GM21367 (cell line): ENCODE measurements around the gene RIMS4.

Experiments
- ATAC-seq: cut with Tn5 transposase; IDR thresholded peaks from one replicate; pipeline ENCODE4 v1.9.1; 2021; ENCODE audit not compliant: unreplicated experiment

RIMS4 gene

GRCh38 chr20:44796758-44797457 is 13.4 kb downstream of the RIMS4 start:
- ATAC-seq = no peak

- ATAC-seq = no peak
Measured at GRCh38 chr20:44796311-44796710, 14.0 kb downstream of the RIMS4 start.

GRCh38 chr20:44795836-44796235 is 14.5 kb downstream of the RIMS4 start:
- ATAC-seq = no peak

- no peak for ATAC-seq
Measured at GRCh38 chr20:44792796-44793195, 17.6 kb downstream of the RIMS4 start.

- no peak for ATAC-seq
Measured at GRCh38 chr20:44790638-44791393, 19.5 kb downstream of the RIMS4 start.

GRCh38 chr20:44788706-44789456 is 21.5 kb downstream of the RIMS4 start:
- ATAC-seq = no peak

GRCh38 chr20:44787299-44787698 is 23.0 kb downstream of the RIMS4 start:
- no peak for ATAC-seq

- no peak for ATAC-seq
Measured at GRCh38 chr20:44785768-44786167, 24.6 kb downstream of the RIMS4 start.

- ATAC-seq = no peak
Measured at GRCh38 chr20:44784688-44785087, 25.7 kb downstream of the RIMS4 start.

GRCh38 chr20:44781791-44782190 is 28.6 kb downstream of the RIMS4 start:
- ATAC-seq = no peak

GRCh38 chr20:44781118-44781517 is 29.2 kb downstream of the RIMS4 start:
- no peak for ATAC-seq

GRCh38 chr20:44780226-44780625 is 30.1 kb downstream of the RIMS4 start:
- ATAC-seq = no peak

GRCh38 chr20:44776980-44777379 is 33.4 kb downstream of the RIMS4 start:
- no peak for ATAC-seq

- ATAC-seq = no peak
Measured at GRCh38 chr20:44773070-44773829, 37.1 kb downstream of the RIMS4 start.

- ATAC-seq = no peak
Measured at GRCh38 chr20:44772636-44773035, 37.7 kb downstream of the RIMS4 start.

- ATAC-seq = no peak
Measured at GRCh38 chr20:44771172-44771535, 39.2 kb downstream of the RIMS4 start.

- ATAC-seq = no peak
Measured at GRCh38 chr20:44770484-44771171, 39.7 kb downstream of the RIMS4 start.

GRCh38 chr20:44769481-44769863 is 40.9 kb downstream of the RIMS4 start:
- ATAC-seq = no peak

GRCh38 chr20:44768854-44769480 is 41.4 kb downstream of the RIMS4 start:
- ATAC-seq = no peak

GRCh38 chr20:44768256-44768655 is 42.1 kb downstream of the RIMS4 start:
- no peak for ATAC-seq
